ENCODE data around the gene CPOX.

Gene CPOX

DNA sequence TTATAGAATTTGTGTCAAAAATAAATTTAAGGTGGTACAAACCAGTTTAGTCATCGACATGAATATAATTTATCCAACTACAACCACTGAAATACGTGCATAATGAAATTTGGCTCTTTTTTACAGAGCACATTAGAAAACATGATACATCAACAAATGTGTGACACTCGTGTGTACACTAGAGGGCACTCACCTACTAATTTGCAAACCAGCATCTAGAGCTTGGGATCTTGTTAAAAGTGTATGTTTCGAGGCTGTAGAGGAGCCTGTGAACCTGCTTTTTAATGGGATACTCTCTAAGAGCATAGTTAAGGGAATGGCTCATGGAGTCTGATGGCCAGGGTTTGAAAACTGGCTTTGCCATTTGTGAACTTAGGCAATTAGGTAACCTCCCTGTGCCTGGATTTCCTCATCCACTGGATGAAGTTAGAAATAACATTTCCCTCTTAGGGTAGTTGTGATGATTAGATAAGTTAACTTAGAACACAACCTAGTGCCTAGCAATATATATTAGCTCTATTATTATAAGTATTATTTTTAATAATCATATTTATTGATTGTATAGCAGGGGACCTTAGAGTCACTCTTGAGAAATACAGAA lies 8.8 kb upstream of the CPOX start:
- Mint-ChIP-seq H3K9me3 (peaks cover 1% of the 10 kb centered on the region), H3K4me1 (peaks cover under 1% of the 10 kb centered on the region), H3K27me3 (peaks cover 5% of the 10 kb centered on the region), H3K36me3 (no peaks in the 10 kb centered on the region), H3K27ac (no peak overlapping the region), H3K4me3 (no peak overlapping the region)
- ATAC-seq (ENCODE audit: low read depth) (peak; percentile 46), DNase-seq (ENCODE audit: low spot score in 2 of 2) (peak in 1 of 2 donors; percentile 12)

DNA sequence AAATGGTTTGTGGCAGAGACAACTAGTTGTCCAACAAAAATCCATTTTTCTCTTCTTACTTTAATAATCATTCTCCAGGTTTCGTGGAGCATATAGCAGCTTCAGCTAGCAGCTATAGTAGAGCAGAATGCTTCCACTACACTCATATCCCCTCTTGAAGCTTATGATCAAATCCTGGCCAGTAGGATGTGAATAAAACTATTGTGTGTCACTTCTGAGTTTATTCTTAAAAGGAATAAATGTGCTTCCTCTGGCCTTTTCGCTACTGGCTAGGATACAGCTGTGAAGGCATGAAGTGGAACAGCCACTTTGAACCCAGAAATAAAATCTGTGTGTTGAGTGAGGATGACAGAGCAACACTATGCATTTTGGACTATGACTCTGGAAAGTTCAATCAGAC lies 7.8 kb upstream of the CPOX start:
- Mint-ChIP-seq H3K27ac (no peak overlapping the region), H3K9me3 (no peaks in the 10 kb centered on the region), H3K4me3 (no peak overlapping the region), H3K4me1 (peaks cover 5% of the 10 kb centered on the region), H3K27me3 (peaks cover 5% of the 10 kb centered on the region), H3K36me3 (no peaks in the 10 kb centered on the region)
- DNase-seq (ENCODE audit: low spot score in 2 of 2): no peak
- no peak for ATAC-seq (ENCODE audit: low read depth)

DNA sequence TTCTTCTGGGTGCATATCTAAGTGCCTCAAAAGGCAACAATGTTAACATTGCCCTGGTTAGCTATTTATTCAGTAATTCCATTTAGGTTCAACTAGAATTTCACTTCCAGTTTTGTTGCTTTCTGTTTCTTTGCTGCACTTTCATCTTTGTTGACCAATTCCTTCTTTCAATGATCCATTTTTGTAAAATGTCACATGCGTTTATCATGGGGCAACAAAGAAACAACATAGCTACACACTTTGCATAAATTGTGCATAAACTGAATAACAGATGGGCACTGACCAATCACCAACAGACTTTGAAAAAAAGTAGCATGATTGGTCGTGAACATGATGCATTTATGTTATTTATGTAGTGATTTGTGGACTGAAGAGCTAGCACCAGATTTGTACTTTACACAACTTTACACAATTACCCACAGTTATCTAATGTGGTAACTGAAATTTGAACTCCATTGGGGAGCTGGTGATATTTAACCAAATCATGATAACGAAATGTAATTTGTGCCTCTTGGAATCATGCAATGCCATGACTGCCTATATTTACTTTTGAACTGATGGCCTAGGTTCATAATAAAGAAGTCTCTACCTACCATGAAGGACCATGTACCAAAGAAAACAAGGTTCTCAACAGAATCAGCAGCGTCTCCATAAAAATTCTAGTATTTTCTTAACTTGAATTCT lies 7.1 kb upstream of the CPOX start:
- Mint-ChIP-seq H3K4me1 (peaks cover 5% of the 10 kb centered on the region), H3K36me3 (no peaks in the 10 kb centered on the region), H3K4me3 (no peak overlapping the region), H3K9me3 (no peaks in the 10 kb centered on the region), H3K27ac (no peak overlapping the region), H3K27me3 (peaks cover 5% of the 10 kb centered on the region)
- no peak for ATAC-seq (ENCODE audit: low read depth)
- no peak for DNase-seq (ENCODE audit: low spot score in 2 of 2)

DNA sequence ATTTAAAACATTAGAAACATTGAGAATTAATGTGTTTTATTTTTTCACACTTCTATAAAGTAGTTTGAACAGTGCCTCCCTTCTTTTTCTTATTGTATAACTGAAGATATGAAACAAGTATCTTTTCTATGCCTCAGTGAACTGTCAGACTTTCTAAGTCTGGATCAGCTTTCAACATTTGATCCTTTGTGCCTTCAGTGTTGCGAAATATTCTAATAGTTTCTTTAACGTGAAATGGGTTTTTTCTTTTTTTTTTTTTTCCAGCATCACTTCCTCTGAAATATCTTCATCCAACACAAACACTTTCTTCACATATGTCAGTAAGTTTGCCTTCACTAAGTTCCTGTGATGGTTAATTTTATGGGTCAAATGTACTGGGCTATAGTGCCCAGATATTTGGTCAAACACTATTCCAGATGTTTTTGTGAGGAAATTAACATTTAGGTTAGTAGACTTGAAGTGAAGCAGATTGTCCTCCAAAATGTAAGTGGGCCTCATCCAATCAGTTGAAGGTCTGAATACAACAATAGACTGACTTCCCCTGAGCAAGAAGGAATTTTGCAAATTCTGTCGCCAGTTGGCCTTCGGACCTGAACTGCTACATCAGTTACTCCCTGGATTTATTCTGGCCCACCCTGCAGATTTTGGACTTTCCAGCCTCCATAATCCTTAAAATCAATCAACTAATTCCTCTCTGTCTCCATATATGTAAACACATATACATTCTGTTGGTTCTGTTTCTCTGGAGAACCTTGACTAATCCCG lies 6.4 kb upstream of the CPOX start:
- H3K4me3 Mint-ChIP-seq: no peak overlapping the region
- peaks cover 5% of the 10 kb centered on the region for H3K27me3 Mint-ChIP-seq
- H3K9me3 Mint-ChIP-seq: no peaks in the 10 kb centered on the region
- no peak overlapping the region for H3K27ac Mint-ChIP-seq
- DNase-seq (ENCODE audit: low spot score in 2 of 2): no peak
- H3K36me3 Mint-ChIP-seq: no peaks in the 10 kb centered on the region
- no peak for ATAC-seq (ENCODE audit: low read depth)
- H3K4me1 Mint-ChIP-seq: peaks cover 5% of the 10 kb centered on the region

DNA sequence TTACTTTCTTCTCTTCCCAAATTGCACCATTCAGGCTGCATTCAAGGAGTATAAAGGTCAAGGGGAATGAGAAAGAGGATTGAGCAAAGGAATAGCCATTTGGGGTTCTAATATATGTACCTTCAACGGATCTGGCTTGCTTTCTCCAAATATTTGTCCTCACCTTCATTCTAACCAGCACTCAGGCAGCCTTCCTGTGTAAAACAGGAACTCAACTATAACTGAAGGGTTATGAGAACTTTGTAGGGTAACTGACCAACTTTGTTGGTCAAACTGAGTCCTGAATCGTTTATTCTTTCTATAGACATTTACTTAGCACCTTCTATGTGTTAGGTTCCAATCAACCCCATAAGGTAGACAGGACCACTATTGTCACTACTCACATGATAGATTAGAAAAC lies 5.1 kb upstream of the CPOX start:
- ATAC-seq (ENCODE audit: low read depth) (no peak), DNase-seq (ENCODE audit: low spot score in 2 of 2) (no peak)
- no peak overlapping the region for H3K4me3 Mint-ChIP-seq
- H3K4me1 Mint-ChIP-seq: peaks cover 11% of the 10 kb centered on the region
- H3K27ac Mint-ChIP-seq: no peak overlapping the region
- H3K27me3 Mint-ChIP-seq: no peaks in the 10 kb centered on the region
- no peaks in the 10 kb centered on the region for H3K36me3 Mint-ChIP-seq
- no peaks in the 10 kb centered on the region for H3K9me3 Mint-ChIP-seq

DNA sequence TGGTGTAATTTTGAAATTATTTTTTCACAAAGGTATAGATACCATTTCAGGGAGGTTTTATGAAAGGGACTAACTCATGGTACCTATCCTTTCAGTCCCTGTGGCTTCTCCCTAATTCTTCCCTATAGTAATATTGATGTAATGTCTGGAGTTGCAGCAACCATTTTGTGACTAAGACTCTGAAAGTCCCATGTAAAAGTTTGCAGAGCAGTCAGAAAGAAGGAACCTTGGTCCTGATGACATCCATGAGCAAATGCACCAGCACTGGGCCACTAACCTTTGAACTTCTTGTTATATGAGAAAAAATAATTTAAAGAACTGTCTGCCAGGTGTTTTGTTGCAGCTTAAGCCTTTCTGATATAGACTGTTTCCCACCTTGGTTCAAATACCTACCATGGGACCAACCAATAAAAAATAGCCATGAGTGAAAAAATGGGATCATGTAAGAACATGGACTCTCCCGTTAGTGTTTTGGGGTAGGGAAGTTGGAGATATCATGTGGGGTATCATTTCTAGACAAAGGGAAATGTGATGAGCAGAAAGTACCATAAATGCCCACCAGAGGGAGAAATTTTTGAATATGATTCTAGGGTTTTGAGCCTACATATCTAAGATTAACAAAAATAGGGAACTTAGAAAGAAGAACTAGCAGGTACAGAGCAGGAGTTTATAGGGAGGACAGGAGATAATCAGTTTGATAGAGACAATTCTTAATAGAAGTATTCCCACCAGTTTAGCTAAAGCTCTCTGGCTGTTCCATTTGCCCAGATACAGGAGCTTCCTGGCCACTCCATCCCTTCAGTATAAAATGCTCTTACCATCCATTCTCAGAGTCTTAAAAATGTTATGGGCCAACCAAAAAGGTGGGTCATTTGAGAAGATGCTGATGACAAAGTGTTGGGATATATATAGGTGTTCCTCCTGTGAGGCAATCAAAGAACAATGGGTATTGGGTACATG lies 3.4 kb upstream of the CPOX start:
- ATAC-seq (ENCODE audit: low read depth) (peak; percentile 52), DNase-seq (ENCODE audit: low spot score in 2 of 2) (peak; percentile 25 to 61)
- Mint-ChIP-seq H3K27ac (no peak overlapping the region), H3K9me3 (no peaks in the 10 kb centered on the region), H3K4me3 (no peak overlapping the region), H3K27me3 (no peaks in the 10 kb centered on the region), H3K36me3 (no peaks in the 10 kb centered on the region), H3K4me1 (peaks cover 22% of the 10 kb centered on the region)

DNA sequence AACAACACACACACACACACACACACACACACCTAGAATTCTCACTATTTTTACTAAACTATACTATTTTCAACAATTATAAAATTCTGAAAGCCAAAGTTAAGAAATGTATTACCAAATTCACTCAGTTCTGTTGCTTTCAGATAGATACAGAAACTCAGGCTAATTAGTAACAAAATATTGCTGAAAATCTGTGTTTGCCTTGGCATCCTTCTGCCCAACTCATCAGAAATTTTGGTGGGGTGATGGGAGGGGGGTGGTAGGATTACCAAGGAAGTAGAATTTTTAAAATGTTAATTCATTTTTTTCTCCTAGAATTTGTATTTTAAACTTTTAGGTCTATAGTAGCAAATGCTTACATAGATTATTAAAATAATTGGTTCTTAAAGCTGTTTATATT lies 2.7 kb upstream of the CPOX start:
- Mint-ChIP-seq H3K4me3 (no peak overlapping the region), H3K9me3 (no peaks in the 10 kb centered on the region)

DNA sequence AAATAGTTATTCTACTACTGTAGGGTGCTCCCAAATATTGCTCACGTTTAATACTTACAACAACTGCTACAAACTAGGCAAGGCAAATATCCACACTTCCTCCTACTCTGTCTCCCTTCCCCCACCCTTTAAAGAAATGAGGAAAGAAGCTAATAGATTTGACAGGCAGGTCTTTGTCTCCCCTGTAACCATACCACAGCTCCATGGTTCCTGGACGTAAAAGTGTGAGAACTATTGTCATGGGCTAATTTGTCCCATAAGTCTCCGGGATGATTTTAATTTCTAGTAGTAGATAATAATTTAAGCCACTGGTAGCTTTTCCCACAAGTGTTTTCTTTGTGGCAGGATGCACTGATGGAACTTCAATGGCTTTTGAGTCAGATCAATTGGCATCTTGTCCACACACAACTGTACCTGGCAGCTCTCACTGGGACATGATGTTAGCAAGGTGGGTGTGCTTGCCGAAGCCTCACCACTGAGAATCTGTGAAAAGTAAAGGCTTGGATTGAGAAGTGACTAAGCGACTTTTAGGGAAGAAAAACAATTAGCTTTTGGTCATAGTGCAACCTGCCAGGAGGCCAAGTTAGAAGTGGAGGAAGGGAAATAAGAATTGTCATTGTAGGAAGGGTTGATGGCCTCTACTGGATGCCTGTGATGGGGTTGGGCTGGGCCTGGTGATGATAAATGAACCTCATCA lies 1.4 kb upstream of the CPOX start:
- ATAC-seq (ENCODE audit: low read depth) (no peak), DNase-seq (ENCODE audit: low spot score in 2 of 2) (no peak)
- H3K4me3 Mint-ChIP-seq: peak overlapping the region; percentile 5
- no peak overlapping the region for H3K27ac Mint-ChIP-seq
- H3K9me3 Mint-ChIP-seq: no peaks in the 10 kb centered on the region
- no peaks in the 10 kb centered on the region for H3K36me3 Mint-ChIP-seq
- H3K4me1 Mint-ChIP-seq: peaks cover 24% of the 10 kb centered on the region
- H3K27me3 Mint-ChIP-seq: no peaks in the 10 kb centered on the region

More for the DNA sequence above, 2.7 kb upstream of the CPOX start:
- Mint-ChIP-seq H3K4me1 (peaks cover 24% of the 10 kb centered on the region), H3K36me3 (no peaks in the 10 kb centered on the region), H3K27ac (no peak overlapping the region), H3K27me3 (no peaks in the 10 kb centered on the region)
- no peak for DNase-seq (ENCODE audit: low spot score in 2 of 2)
- no peak for ATAC-seq (ENCODE audit: low read depth)

DNA sequence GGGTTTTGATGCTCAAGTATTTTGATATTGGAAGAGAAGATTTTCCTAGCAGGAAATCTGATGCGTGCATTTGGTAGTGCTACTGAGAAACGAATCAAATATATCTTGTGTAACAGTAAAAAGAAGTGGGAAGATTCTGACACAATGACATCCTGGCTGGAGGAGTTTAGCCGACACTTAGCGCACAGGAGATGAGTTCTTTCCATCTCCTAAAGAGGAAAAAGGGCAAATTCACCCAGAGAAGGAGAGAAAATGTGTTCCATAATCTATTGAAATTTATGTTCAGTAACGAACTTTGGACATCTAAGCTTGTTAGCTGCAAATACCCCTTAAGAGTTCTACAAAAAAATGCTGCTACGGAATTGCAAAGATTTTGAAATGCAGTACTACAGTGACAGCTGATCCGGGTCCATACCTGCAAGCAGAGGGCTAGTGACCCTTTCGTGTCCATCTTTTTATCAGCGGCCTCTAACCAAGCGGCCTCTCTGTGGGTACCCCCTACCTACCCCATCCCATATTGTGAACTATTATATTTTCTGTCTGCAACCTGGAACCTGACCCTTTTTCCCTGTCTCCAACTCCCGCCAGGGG lies 971 bp downstream of the CPOX start:
- Mint-ChIP-seq H3K27me3 (no peaks in the 10 kb centered on the region), H3K4me1 (peaks cover 28% of the 10 kb centered on the region), H3K9me3 (no peaks in the 10 kb centered on the region), H3K27ac (peak overlapping the region; percentile 31), H3K36me3 (no peaks in the 10 kb centered on the region), H3K4me3 (peak overlapping the region; percentile 80)
- DNase-seq (ENCODE audit: low spot score in 2 of 2) (no peak), ATAC-seq (ENCODE audit: low read depth) (no peak)

DNA sequence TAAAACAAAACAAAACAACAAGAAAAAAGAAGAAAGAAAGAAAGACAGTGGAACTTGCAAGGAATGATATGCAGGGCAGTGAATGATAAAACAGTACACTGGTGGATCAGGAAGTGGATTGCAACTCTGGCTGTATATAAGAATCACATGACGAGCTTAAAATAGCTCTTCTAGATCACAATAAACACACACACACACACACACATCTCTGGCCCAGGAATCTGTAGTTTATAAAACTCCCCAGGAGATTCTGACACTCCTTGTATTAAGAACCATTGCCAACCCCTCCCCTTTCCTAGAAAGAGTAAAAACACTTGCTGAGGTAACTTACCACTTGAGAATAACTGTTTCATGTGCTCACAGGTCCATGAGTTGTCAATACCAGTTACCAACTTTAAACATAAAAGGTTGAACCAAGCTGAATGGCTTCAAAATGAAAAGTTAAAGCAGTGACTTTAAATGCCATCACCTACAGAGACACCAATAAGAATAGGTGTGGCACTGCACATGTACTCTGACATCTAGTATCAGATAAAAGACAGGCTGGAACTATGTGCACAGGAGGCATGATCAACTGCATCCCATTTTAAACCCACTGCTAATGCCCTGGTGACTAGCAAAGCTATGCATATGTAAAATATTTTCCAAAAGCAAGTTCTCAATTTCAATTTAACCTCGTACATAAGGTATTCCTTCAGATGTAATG lies 3.9 kb downstream of the CPOX start:
- DNase-seq (ENCODE audit: low spot score in 2 of 2): no peak
- Mint-ChIP-seq H3K27ac (peak overlapping the region; percentile 7), H3K36me3 (peaks cover 4% of the 10 kb centered on the region), H3K4me3 (no peak overlapping the region), H3K27me3 (no peaks in the 10 kb centered on the region), H3K4me1 (peaks cover 24% of the 10 kb centered on the region), H3K9me3 (no peaks in the 10 kb centered on the region)
- ATAC-seq (ENCODE audit: low read depth): no peak

DNA sequence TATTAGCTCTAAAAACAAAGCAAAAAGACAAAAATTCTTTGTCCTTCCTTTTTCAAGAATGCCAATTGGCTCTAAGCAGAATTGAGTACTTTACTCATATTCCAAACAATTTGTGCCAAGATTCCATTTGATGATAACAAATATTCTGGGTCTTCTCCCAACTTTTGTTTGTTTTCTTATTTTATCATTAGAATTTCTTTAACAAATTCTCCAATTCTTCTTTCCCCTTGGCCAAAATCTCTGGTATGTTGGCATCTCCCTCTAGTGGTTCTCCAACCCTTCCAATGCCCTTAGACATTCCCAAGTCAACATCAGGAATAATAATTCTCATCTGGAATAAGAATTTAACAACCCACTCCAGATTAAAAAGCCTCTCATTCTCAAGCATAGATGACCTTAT lies 5.3 kb downstream of the CPOX start:
- ATAC-seq (ENCODE audit: low read depth) (no peak), DNase-seq (ENCODE audit: low spot score in 2 of 2) (no peak)
- no peaks in the 10 kb centered on the region for H3K27me3 Mint-ChIP-seq
- H3K4me1 Mint-ChIP-seq: peaks cover 20% of the 10 kb centered on the region
- H3K36me3 Mint-ChIP-seq: peaks cover 8% of the 10 kb centered on the region
- H3K4me3 Mint-ChIP-seq: no peak overlapping the region
- H3K9me3 Mint-ChIP-seq: no peaks in the 10 kb centered on the region
- no peak overlapping the region for H3K27ac Mint-ChIP-seq

DNA sequence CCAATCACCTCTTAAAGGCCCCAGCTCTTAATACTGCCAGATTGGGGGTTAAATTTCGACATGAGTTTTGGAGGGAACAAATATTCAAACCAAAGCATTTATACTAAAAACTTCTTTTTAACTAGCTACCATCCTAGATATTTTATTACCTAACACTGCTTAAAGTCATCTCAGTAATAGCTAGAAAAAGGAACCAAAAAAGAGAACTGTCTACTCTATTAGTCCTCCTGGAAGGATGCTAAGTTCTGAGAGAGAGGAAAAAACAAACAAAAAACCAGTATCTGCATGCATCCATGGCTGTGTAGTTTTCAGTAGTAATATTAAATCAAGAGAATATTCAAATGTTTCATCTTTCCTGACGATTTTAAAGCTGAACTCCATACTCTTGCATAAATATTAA lies 5.8 kb downstream of the CPOX start:
- Mint-ChIP-seq H3K4me3 (no peak overlapping the region), H3K27ac (no peak overlapping the region), H3K4me1 (peaks cover 17% of the 10 kb centered on the region), H3K27me3 (no peaks in the 10 kb centered on the region), H3K36me3 (peaks cover 8% of the 10 kb centered on the region), H3K9me3 (no peaks in the 10 kb centered on the region)
- ATAC-seq (ENCODE audit: low read depth): no peak
- no peak for DNase-seq (ENCODE audit: low spot score in 2 of 2)

Data from memory B cell (primary cell).